ENCODE measurements around the gene TEX35.

DNA sequence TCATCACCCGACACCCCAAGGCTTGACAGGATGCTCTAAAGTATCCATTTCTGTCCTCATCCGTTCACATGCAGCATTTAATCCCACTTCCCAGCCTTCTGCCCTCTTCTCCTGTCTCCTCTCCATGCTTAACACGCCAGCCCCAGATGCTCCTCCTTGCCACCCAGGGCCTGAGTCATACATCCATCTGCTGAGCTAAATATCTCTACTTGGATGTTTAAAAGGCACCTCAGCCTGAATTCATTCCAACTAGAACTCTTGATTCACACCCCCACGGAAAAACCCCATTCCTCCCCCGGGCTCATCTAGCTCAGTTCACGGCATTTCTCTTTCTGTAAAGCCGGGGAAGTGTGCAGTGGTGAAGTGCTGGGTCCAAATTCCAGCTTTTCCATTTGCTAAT lies 27.7 kb downstream of the TEX35 start:
- TF ChIP-seq, protein P1, sequence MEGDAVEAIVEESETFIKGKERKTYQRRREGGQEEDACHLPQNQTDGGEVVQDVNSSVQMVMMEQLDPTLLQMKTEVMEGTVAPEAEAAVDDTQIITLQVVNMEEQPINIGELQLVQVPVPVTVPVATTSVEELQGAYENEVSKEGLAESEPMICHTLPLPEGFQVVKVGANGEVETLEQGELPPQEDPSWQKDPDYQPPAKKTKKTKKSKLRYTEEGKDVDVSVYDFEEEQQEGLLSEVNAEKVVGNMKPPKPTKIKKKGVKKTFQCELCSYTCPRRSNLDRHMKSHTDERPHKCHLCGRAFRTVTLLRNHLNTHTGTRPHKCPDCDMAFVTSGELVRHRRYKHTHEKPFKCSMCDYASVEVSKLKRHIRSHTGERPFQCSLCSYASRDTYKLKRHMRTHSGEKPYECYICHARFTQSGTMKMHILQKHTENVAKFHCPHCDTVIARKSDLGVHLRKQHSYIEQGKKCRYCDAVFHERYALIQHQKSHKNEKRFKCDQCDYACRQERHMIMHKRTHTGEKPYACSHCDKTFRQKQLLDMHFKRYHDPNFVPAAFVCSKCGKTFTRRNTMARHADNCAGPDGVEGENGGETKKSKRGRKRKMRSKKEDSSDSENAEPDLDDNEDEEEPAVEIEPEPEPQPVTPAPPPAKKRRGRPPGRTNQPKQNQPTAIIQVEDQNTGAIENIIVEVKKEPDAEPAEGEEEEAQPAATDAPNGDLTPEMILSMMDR (IDR thresholded peaks at IDR 0.05; ENCODE audit: low read length) = no peak
- TF ChIP-seq EZH2 (optimal IDR thresholded peaks at IDR 0.05; ENCODE audit: low read depth, low read length) = no peak
- no peak for TF ChIP-seq EZH2phosphoT487 (IDR thresholded peaks at IDR 0.05; ENCODE audit: low read length)
